ENCODE results near the gene NFE2L2.
"Not testable (repeated sequence)": the region's sequence is repeated elsewhere in the genome, so short reads cannot be mapped to it uniquely, and the experiment has no call there.

- TF ChIP-seq POLR2A (IDR thresholded peaks at IDR 0.05); CTCF (IDR thresholded peaks at IDR 0.05 in 4 of 5, conservative IDR thresholded peaks at IDR 0.05 in 1 of 5): not testable (repeated sequence)
Measured at GRCh38 chr2:177266955-177267354, 2.4 kb upstream of the NFE2L2 start.

Measured in gastrocnemius medialis (tissue), 4 donors.